GM12878 (cell line): ENCODE results near the gene TBC1D1. TPM values are rescaled to one million over a fixed set of nuclear protein-coding genes. Genes with fewer than 3 reads are reported as not detected.

Experiments used
- ATAC-seq: fragments of 200-7000 bp; cut with Tn5 transposase; 3 replicates; pipeline ENCODE4 v1.9.1; 2020; ENCODE audit warnings: mild to moderate bottlenecking, moderate library complexity
- BruUV-seq: library from RNA; stranded (reverse); fragments of 400-500 nt; replicated peaks from 2 replicates; lab custom pipeline; 2021; lab: Mats Ljungman, UMichigan
- CTCF ChIA-PET: fragments of 300-600 bp; sonication (Branson Sonifier 250); formaldehyde crosslinking; extraction: SDS; loops from one replicate; lab custom pipeline; 2021; ENCODE audit warnings: inconsistent platforms; lab: Yijun Ruan, JAX
- POLR2A ChIA-PET: fragments of 350-600 bp; formaldehyde crosslinking; extraction: SDS; loops from one replicate; lab custom pipeline; 2021; ENCODE audit warnings: inconsistent platforms; lab: Charles Lee
- RAD21 ChIA-PET: fragments of 300-600 bp; sonication (Branson Sonifier 250); formaldehyde crosslinking; loops from one replicate; lab custom pipeline; 2023; ENCODE audit warnings: antibody characterized with exemption; ENCODE audit not compliant: unreplicated experiment; lab: Charles Lee
- SMC1A ChIA-PET: fragments of 300-600 bp; sonication (Branson Sonifier 250); formaldehyde crosslinking; loops from one replicate; lab custom pipeline; 2023; ENCODE audit not compliant: unreplicated experiment, uncharacterized antibody; lab: Charles Lee
- DNase-seq: peaks from one replicate; pipeline ENCODE4 v3.0.0-alpha.2; 2011; ENCODE audit warnings: low read depth, low spot score
- FAIRE-seq: peaks from 3 replicates; lab custom pipeline; 2011; peaks lifted over from hg19 to GRCh38; lab: Jason Lieb, UNC
- H2AFZ ChIP-seq: 2 replicates; pipeline ENCODE4 v1.6.0; 2011; ENCODE audit warnings: low read depth, low read length, control low read depth; ENCODE audit not compliant: control insufficient read depth
- H3K27ac ChIP-seq: 2 replicates; pipeline ENCODE4 v1.5.1; 2011; ENCODE audit warnings: control low read depth; ENCODE audit not compliant: control insufficient read depth, insufficient read depth
- H3K27me3 ChIP-seq, 2 experiments: replicated peaks in 1 of 2; 2 replicates each; pipeline versions ENCODE4 v1.6.0 to v1.6.1; 2011; ENCODE audit warnings: low read length in 1 of 2; ENCODE audit not compliant: control insufficient read depth in 2 of 2, insufficient read depth in 2 of 2
- H3K36me3 ChIP-seq, 2 experiments: 2 replicates each; pipeline ENCODE4 v1.5.1; 2011; ENCODE audit warnings: low read length in 1 of 2; ENCODE audit not compliant: control insufficient read depth in 2 of 2, insufficient read depth in 2 of 2
- H3K4me1 ChIP-seq: 2 replicates; pipeline ENCODE4 v1.6.1; 2011; ENCODE audit warnings: mild to moderate bottlenecking, low read length, moderate library complexity, mixed read lengths; ENCODE audit not compliant: control insufficient read depth, insufficient read depth
- H3K4me2 ChIP-seq: 2 replicates; pipeline ENCODE4 v1.6.0; 2011; ENCODE audit warnings: control low read depth; ENCODE audit not compliant: control insufficient read depth, insufficient read depth
- H3K4me3 ChIP-seq: fragments of 200-600 bp; sonication (generic); 2 replicates; pipeline ENCODE4 v1.5.1; 2016
- H3K79me2 ChIP-seq: 2 replicates; pipeline ENCODE4 v1.6.0; 2011; ENCODE audit warnings: low read length; ENCODE audit not compliant: control insufficient read depth, insufficient read depth
- H3K9ac ChIP-seq: 2 replicates; pipeline ENCODE4 v1.8.0; 2011; ENCODE audit warnings: low read length, control low read depth, mixed read lengths; ENCODE audit not compliant: control insufficient read depth, insufficient read depth
- H3K9me3 ChIP-seq: replicated peaks from 3 replicates; pipeline ENCODE4 v1.5.1; 2011; ENCODE audit warnings: mild to moderate bottlenecking, low read length; ENCODE audit not compliant: control insufficient read depth, insufficient read depth
- H4K20me1 ChIP-seq: 2 replicates; pipeline ENCODE4 v1.6.0; 2011; ENCODE audit not compliant: control insufficient read depth, insufficient read depth
- CTCF ChIP-seq, 3 experiments: IDR thresholded peaks in 2 of 3; conservative IDR thresholded peaks in 1 of 3; 2 replicates each; pipeline ENCODE4 v1.5.1; 2011; ENCODE audit warnings: low read depth in 3 of 3, low read length in 3 of 3, mild to moderate bottlenecking in 3 of 3, control low read depth in 2 of 3, moderate library complexity in 2 of 3, inconsistent platforms in 1 of 3, mixed read lengths in 1 of 3; ENCODE audit not compliant: control insufficient read depth in 2 of 3, insufficient read depth in 1 of 3; ENCODE audit errors: extremely low read depth in 1 of 3
- JUNB ChIP-seq: IDR thresholded peaks from 2 replicates; pipeline ENCODE4 v1.6.1; 2016; ENCODE audit warnings: antibody characterized with exemption, mild to moderate bottlenecking
- NFXL1 ChIP-seq: fragments of 450-650 bp; IDR thresholded peaks from 2 replicates; pipeline ENCODE4 v1.6.1; 2017; ENCODE audit warnings: antibody characterized with exemption, mild to moderate bottlenecking, borderline replicate concordance
- PBX3 ChIP-seq: IDR thresholded peaks from 2 replicates; pipeline ENCODE4 v1.6.1; 2011; ENCODE audit warnings: mild to moderate bottlenecking, low read depth, low read length, moderate library complexity; ENCODE audit not compliant: insufficient replicate concordance
- POLR2A ChIP-seq: IDR thresholded peaks from 2 replicates; pipeline ENCODE4 v1.6.1; 2011; ENCODE audit warnings: low read depth, mild to moderate bottlenecking, low read length
- PRDM15 ChIP-seq: fragments of 450-650 bp; formaldehyde crosslinking; IDR thresholded peaks from 2 replicates; pipeline ENCODE4 v1.4.0; 2020; ENCODE audit warnings: mild to moderate bottlenecking, moderate library complexity
- TCF12 ChIP-seq: IDR thresholded peaks from 2 replicates; pipeline ENCODE4 v1.6.1; 2011; ENCODE audit warnings: low read depth, mild to moderate bottlenecking, low read length
- TCF3 ChIP-seq: IDR thresholded peaks from 2 replicates; pipeline ENCODE4 v1.6.1; 2012; ENCODE audit warnings: low read depth, mild to moderate bottlenecking, low read length, borderline replicate concordance; ENCODE audit not compliant: insufficient read depth
- ZNF687 ChIP-seq: fragments of 450-650 bp; IDR thresholded peaks from 2 replicates; pipeline ENCODE4 v1.6.1; 2017; ENCODE audit warnings: mild to moderate bottlenecking, moderate library complexity
- WGBS: methylation state at CpG from one replicate; pipeline ENCODE4 v1.1.6; 2016; ENCODE audit warnings: low lambda C conversion rate; ENCODE audit not compliant: insufficient replicate concordance, insufficient coverage; ENCODE audit errors: missing lambda C conversion rate; 5-methylcytosine and 5-hydroxymethylcytosine counted together
- in situ Hi-C: fragments of 300-500 bp; cut with MboI; formaldehyde crosslinking; loops from 9 replicates; pipeline ENCODE4 v1.14.3; 2018; ENCODE audit warnings: mixed read lengths
- intact Hi-C: fragments of 100-400 bp; cut with micrococcal nuclease; formaldehyde crosslinking; loops from one replicate; pipeline ENCODE4 v1.14.2; 2022; ENCODE audit not compliant: unreplicated experiment
- polyA plus RNA-seq, 11 experiments: library from polyadenylated mRNA; depleted of rRNA in 4 of 11; unstranded in 6 of 11; stranded (reverse) in 5 of 11; fragments of >200 nt; fragmentation: Nextera tagmentation in 4 of 11; fragmentation: Illumina TruSeq in 1 of 11; extraction: Ambion mirVana in 4 of 11; extraction: Trizol in 1 of 11; gene quantifications; 1 replicate in 1 of 11; 2 replicates in 10 of 11; pipeline versions ENCODE4 v1.2.1 to v1.2.3, GENCODE V29; 2011 to 2016; ENCODE audit warnings: inconsistent platforms in 2 of 11, missing spikeins in 2 of 11, low read depth in 1 of 11
- total RNA-seq, 4 experiments: library from RNA; depleted of rRNA in 3 of 4; stranded (reverse); fragments of >200 nt in 3 of 4; fragmentation: Illumina TruSeq in 1 of 4; extraction: Trizol in 1 of 4; gene quantifications; 2 replicates each; pipeline versions ENCODE4 v1.2.1 to v1.2.3, GENCODE V29; 2013 to 2021

Gene TBC1D1
- total and polyA plus RNA-seq, 10 of the 15 experiments (the other 5 are each of a cell fraction or from before 2014, with no cell fraction given) = 5.3 to 102 (median 57.8) TPM

GRCh38 chr4:38075370-38076152 lies 184.7 kb downstream of the TBC1D1 start:
- H2AFZ ChIP-seq = no peak overlapping the region
- SMC1A ChIA-PET = interaction anchor here (5.3 kb wide), 1 partner anchor 56 kb away, joined by 102 read pairs; no protein-coding TSS in a partner anchor
- intact Hi-C loops = loop anchor here (1.0 to 5.0 kb wide), 3 partner anchors 54 to 657 kb away; no protein-coding TSS in a partner anchor
- DNase-seq = no peak
- H3K36me3 ChIP-seq = peaks cover 0 to 12% of the 10 kb centered on the region in 2 experiments; a peak in 3 of 4 replicates
- ATAC-seq = peak; percentile 51
- H3K4me1 ChIP-seq = peaks cover 55% of the 10 kb centered on the region
- no peaks in the 10 kb centered on the region for H4K20me1 ChIP-seq
- no peaks in the 10 kb centered on the region for H3K27me3 ChIP-seq
- H3K9me3 ChIP-seq = no peaks in the 10 kb centered on the region; the same call in 2 of the 3 replicates
- in situ Hi-C loops = loop anchor here (5.0 kb wide), 2 partner anchors 102 to 242 kb away; no protein-coding TSS in a partner anchor
- POLR2A ChIA-PET = interaction anchor here (0.5 to 1.0 kb wide), 2 partner anchors 11 to 53 kb away, joined by 3 to 4 read pairs; no protein-coding TSS in a partner anchor
- RAD21 ChIA-PET = interaction anchor here (1.0 to 8.3 kb wide), 2 partner anchors 48 to 56 kb away, joined by 4 to 128 read pairs; no protein-coding TSS in a partner anchor
- no peak for FAIRE-seq
- peak overlapping the region; percentile 72 for H3K9ac ChIP-seq
- peak overlapping the region; percentile 95 for H3K27ac ChIP-seq
- CTCF ChIA-PET = interaction anchor here (0.6 to 1.0 kb wide), 3 partner anchors 53 to 698 kb away, joined by 3 read pairs; no protein-coding TSS in a partner anchor
- WGBS = 53% methylated on average over 6 of the region's 6 CpGs
- peak overlapping the region; percentile 38; the same call in 1 of the 2 replicates for H3K4me3 ChIP-seq
- BruUV-seq = TSS peak; percentile 92
- H3K4me2 ChIP-seq = peak overlapping the region; percentile 71
- H3K79me2 ChIP-seq = peaks cover 4% of the 10 kb centered on the region
- TF ChIP-seq TCF3 = 0 out of 2 replicates have a peak, but pooled peaks have one; percentile 72
- TF ChIP-seq PRDM15 (CRISPR knock-in tag) = no peak
- TF ChIP-seq PBX3 = peak; percentile 32
- no peak for TF ChIP-seq NFXL1
- peak; percentile 57; the same call in 1 of the 2 replicates for TF ChIP-seq TCF12
- 0 out of 2 replicates have a peak, but pooled peaks have one; percentile 46 for TF ChIP-seq JUNB
- 0 out of 2 replicates have a peak, but pooled peaks have one; percentile 14 for TF ChIP-seq ZNF687
- peak; percentile 61 for TF ChIP-seq POLR2A
- no peak for TF ChIP-seq CTCF (IDR thresholded peaks at IDR 0.05 in 2 of 3, conservative IDR thresholded peaks at IDR 0.05 in 1 of 3; ENCODE audit: control insufficient read depth in 2 of 3, extremely low read depth in 1 of 3, insufficient read depth in 1 of 3, low read depth in 3 of 3, low read length in 3 of 3)
